IMR-90 (cell line): ENCODE results near the gene CDC37L1. TPM values are rescaled to one million over a fixed set of nuclear protein-coding genes. Genes with fewer than 3 reads are reported as not detected.
A peak's percentile ranks its signal among the peaks of the same experiment; 100 is the strongest.

Experiments
- ATAC-seq: fragments of 200-7000 bp; cut with Tn5 transposase; 2 replicates; pipeline ENCODE4 v1.9.1; 2020; ENCODE audit warnings: low read depth, mild to moderate bottlenecking, moderate library complexity
- BruUV-seq: library from RNA; stranded (reverse); fragments of 400-500 nt; replicated peaks from 2 replicates; lab custom pipeline; 2021; lab: Mats Ljungman, UMichigan
- CTCF ChIA-PET: fragments of 300-600 bp; formaldehyde crosslinking; extraction: SDS; loops from one replicate; lab custom pipeline; 2021; ENCODE audit warnings: antibody characterized with exemption; lab: Yijun Ruan, JAX
- POLR2A ChIA-PET: fragments of 300-600 bp; sonication (Branson Sonifier 250); formaldehyde crosslinking; loops from one replicate; lab custom pipeline; 2022; ENCODE audit warnings: antibody characterized with exemption; ENCODE audit not compliant: unreplicated experiment; lab: Charles Lee
- DNase-seq: peaks from one replicate; pipeline ENCODE4 v3.0.0; 2013
- H2AFZ ChIP-seq: replicated peaks from 2 replicates; pipeline ENCODE3; 2013; ENCODE audit warnings: low read length, mild to moderate bottlenecking; ENCODE audit not compliant: poor library complexity
- H2AK5ac ChIP-seq: 2 replicates; pipeline ENCODE4 v1.6.1; 2013; ENCODE audit warnings: low read depth, low read length, inconsistent platforms
- H2AK9ac ChIP-seq: replicated peaks from 2 replicates; pipeline ENCODE3; 2013; ENCODE audit warnings: mild to moderate bottlenecking, low read depth, low read length, moderate library complexity; ENCODE audit not compliant: poor library complexity
- H2BK120ac ChIP-seq: 2 replicates; pipeline ENCODE4 v1.6.1; 2013; ENCODE audit warnings: low read depth, low read length, inconsistent platforms
- H2BK15ac ChIP-seq: 3 replicates; pipeline ENCODE4 v1.6.1; 2013; ENCODE audit warnings: low read depth, low read length, inconsistent platforms
- H2BK20ac ChIP-seq: 2 replicates; pipeline ENCODE4 v1.6.1; 2013; ENCODE audit warnings: low read depth, mild to moderate bottlenecking, inconsistent platforms, low read length, moderate library complexity
- H2BK5ac ChIP-seq: 2 replicates; pipeline ENCODE4 v1.6.1; 2013; ENCODE audit warnings: mild to moderate bottlenecking, low read depth, low read length, inconsistent platforms; ENCODE audit not compliant: poor library complexity, severe bottlenecking
- H3K14ac ChIP-seq: replicated peaks from 2 replicates; pipeline ENCODE4 v1.6.1; 2013; ENCODE audit warnings: low read depth, low read length, inconsistent platforms
- H3K18ac ChIP-seq: 2 replicates; pipeline ENCODE4 v1.6.1; 2013; ENCODE audit warnings: low read depth, low read length, control low read depth
- H3K23ac ChIP-seq: 2 replicates; pipeline ENCODE4 v1.6.1; 2013; ENCODE audit warnings: low read depth, low read length, inconsistent platforms
- H3K27ac ChIP-seq: 2 replicates; pipeline ENCODE4 v1.5.1; 2013; ENCODE audit warnings: mild to moderate bottlenecking, control low read depth, low read length; ENCODE audit not compliant: insufficient read depth
- H3K27me3 ChIP-seq: 2 replicates; pipeline ENCODE4 v1.6.1; 2013; ENCODE audit warnings: low read length; ENCODE audit not compliant: control insufficient read depth, insufficient read depth
- H3K36me3 ChIP-seq: 2 replicates; pipeline ENCODE4 v1.6.1; 2013; ENCODE audit warnings: low read length, mixed read lengths; ENCODE audit not compliant: control insufficient read depth, insufficient read depth
- H3K4ac ChIP-seq: 2 replicates; pipeline ENCODE4 v1.6.1; 2013; ENCODE audit warnings: low read depth, low read length, inconsistent platforms
- H3K4me1 ChIP-seq: 2 replicates; pipeline ENCODE4 v1.6.1; 2013; ENCODE audit warnings: low read length, mixed read lengths; ENCODE audit not compliant: control insufficient read depth, insufficient read depth
- H3K4me2 ChIP-seq: 2 replicates; pipeline ENCODE4 v1.6.1; 2013; ENCODE audit warnings: low read depth, mild to moderate bottlenecking, control low read depth, low read length, moderate library complexity
- H3K4me3 ChIP-seq: 2 replicates; pipeline ENCODE4 v1.5.1; 2013; ENCODE audit warnings: low read depth, mild to moderate bottlenecking, control low read depth, low read length, moderate library complexity; ENCODE audit not compliant: insufficient read depth
- H3K56ac ChIP-seq: 2 replicates; pipeline ENCODE4 v1.6.1; 2013; ENCODE audit warnings: low read length, inconsistent platforms; ENCODE audit not compliant: insufficient read depth; ENCODE audit errors: extremely low read depth
- H3K79me1 ChIP-seq, 2 experiments: 2 replicates each; pipeline ENCODE4 v1.6.1; 2013; ENCODE audit warnings: low read length in 2 of 2, inconsistent platforms in 1 of 2, low read depth in 1 of 2
- H3K9ac ChIP-seq: 2 replicates; pipeline ENCODE4 v1.6.1; 2013; ENCODE audit warnings: low read depth, low read length, control low read depth
- H3K9me1 ChIP-seq: 2 replicates; pipeline ENCODE4 v1.6.1; 2013; ENCODE audit warnings: low read length, inconsistent platforms; ENCODE audit not compliant: insufficient read depth
- H3K9me3 ChIP-seq: 2 replicates; pipeline ENCODE4 v1.6.1; 2013; ENCODE audit warnings: low read length; ENCODE audit not compliant: control insufficient read depth, insufficient read depth
- H4K20me1 ChIP-seq: 2 replicates; pipeline ENCODE4 v1.6.1; 2013; ENCODE audit warnings: low read length, inconsistent platforms; ENCODE audit not compliant: insufficient read depth
- H4K5ac ChIP-seq: 2 replicates; pipeline ENCODE4 v1.6.1; 2013; ENCODE audit warnings: mild to moderate bottlenecking, low read depth, low read length, control low read depth
- H4K8ac ChIP-seq, 2 experiments: 2 replicates each; pipeline ENCODE4 v1.6.1; 2013; ENCODE audit warnings: low read depth in 2 of 2, low read length in 2 of 2, control low read depth in 1 of 2, inconsistent platforms in 1 of 2
- H4K91ac ChIP-seq: 2 replicates; pipeline ENCODE4 v1.6.1; 2013; ENCODE audit warnings: low read depth, low read length, inconsistent platforms; ENCODE audit not compliant: insufficient read depth
- CEBPB ChIP-seq: IDR thresholded peaks from 2 replicates; pipeline ENCODE4 v1.6.1; 2012; ENCODE audit warnings: low read depth, low read length, improper control_type of control experiment
- CHD1 ChIP-seq: IDR thresholded peaks from 2 replicates; pipeline ENCODE4 v1.6.1; 2012; ENCODE audit warnings: low read depth, low read length, improper control_type of control experiment
- CTCF ChIP-seq: conservative IDR thresholded peaks from 2 replicates; pipeline ENCODE4 v1.5.1; 2012; ENCODE audit warnings: mild to moderate bottlenecking, low read depth, low read length, improper control_type of control experiment
- ELK1 ChIP-seq: fragments of 150-350 bp; IDR thresholded peaks from 2 replicates; pipeline ENCODE4 v1.6.1; 2016; ENCODE audit warnings: low read depth, mild to moderate bottlenecking, low read length, moderate library complexity, borderline replicate concordance
- FOS ChIP-seq: fragments of 150-350 bp; IDR thresholded peaks from 2 replicates; pipeline ENCODE4 v1.6.1; 2016; ENCODE audit warnings: low read depth, low read length
- MAFK ChIP-seq: IDR thresholded peaks from 2 replicates; pipeline ENCODE4 v1.6.1; 2012; ENCODE audit warnings: low read depth, low read length, improper control_type of control experiment
- MAZ ChIP-seq: IDR thresholded peaks from 2 replicates; pipeline ENCODE4 v1.6.1; 2012; ENCODE audit warnings: low read depth, mild to moderate bottlenecking, low read length, improper control_type of control experiment, moderate library complexity, borderline replicate concordance
- MXI1 ChIP-seq: IDR thresholded peaks from 2 replicates; pipeline ENCODE4 v1.6.1; 2012; ENCODE audit warnings: low read depth, mild to moderate bottlenecking, low read length, moderate library complexity, borderline replicate concordance
- NFE2L2 ChIP-seq: fragments of 150-350 bp; IDR thresholded peaks from 2 replicates; pipeline ENCODE4 v1.6.1; 2016; ENCODE audit warnings: low read depth, mild to moderate bottlenecking, low read length
- POLR2A ChIP-seq: IDR thresholded peaks from 2 replicates; pipeline ENCODE4 v1.6.1; 2012; ENCODE audit warnings: mild to moderate bottlenecking, low read depth, low read length
- RAD21 ChIP-seq: IDR thresholded peaks from 2 replicates; pipeline ENCODE4 v1.6.1; 2012; ENCODE audit warnings: low read length, improper control_type of control experiment
- RCOR1 ChIP-seq: IDR thresholded peaks from 2 replicates; pipeline ENCODE4 v1.6.1; 2012; ENCODE audit warnings: mild to moderate bottlenecking, low read length, improper control_type of control experiment; ENCODE audit not compliant: insufficient replicate concordance
- RFX5 ChIP-seq: IDR thresholded peaks from 2 replicates; pipeline ENCODE4 v1.8.0; 2012; ENCODE audit warnings: low read depth, mild to moderate bottlenecking, low read length, moderate library complexity
- SMC3 ChIP-seq: fragments of 150-350 bp; IDR thresholded peaks from 2 replicates; pipeline ENCODE4 v1.6.1; 2016; ENCODE audit warnings: low read depth, mild to moderate bottlenecking, antibody characterized with exemption, low read length, moderate library complexity
- USF2 ChIP-seq: fragments of 150-350 bp; IDR thresholded peaks from 2 replicates; pipeline ENCODE4 v1.6.1; 2017; ENCODE audit warnings: mild to moderate bottlenecking, antibody characterized with exemption, low read length, low read depth
- WGBS, 2 experiments: methylation state at CpG; one replicate each; pipeline versions ENCODE4 v1.1.5 to v1.1.7; 2013; ENCODE audit warnings: missing lambda C conversion rate in 2 of 2; ENCODE audit not compliant: insufficient read length in 1 of 2; ENCODE audit errors: extremely low coverage in 2 of 2; 5-methylcytosine and 5-hydroxymethylcytosine counted together
- dilution Hi-C: fragments of 300-500 bp; cut with HindIII; formaldehyde crosslinking; loops from one replicate; pipeline ENCODE4 v1.14.3; 2018; ENCODE audit warnings: low sequenced_read_pairs; ENCODE audit not compliant: unreplicated experiment
- in situ Hi-C: fragments of 300-500 bp; cut with MboI; formaldehyde crosslinking; loops from 3 replicates; pipeline ENCODE4 v1.14.3; 2019; ENCODE audit warnings: low sequenced_read_pairs, inconsistent platforms, mixed read lengths
- intact Hi-C: fragments of 100-400 bp; cut with micrococcal nuclease; formaldehyde crosslinking; loops from 2 replicates; pipeline ENCODE4 v1.10.0; 2022
- polyA plus RNA-seq, 3 experiments: library from polyadenylated mRNA; depleted of rRNA; stranded (reverse); fragments of >200 nt; gene quantifications; 2 replicates each; pipeline ENCODE4 v1.2.3, GENCODE V29; 2012; ENCODE audit warnings: low replicate concordance in 1 of 3
- total RNA-seq: library from RNA; depleted of rRNA; stranded (reverse); fragments of >200 nt; gene quantifications from 2 replicates; pipeline ENCODE4 v1.2.3, GENCODE V29; 2012

CDC37L1 gene
- total and polyA plus RNA-seq, 2 of the 4 experiments (the other 2 are of a cell fraction): 6.6 to 7.3 TPM

- in situ Hi-C loops (loop anchor here (25.0 kb wide), 1 partner anchor 568 kb away; no protein-coding TSS in a partner anchor), dilution Hi-C loops (no loop called here), intact Hi-C loops (loop anchor here (5.0 kb wide), 1 partner anchor 47 kb away; no protein-coding TSS in a partner anchor)
- Histone ChIP-seq H2AK9ac (peak overlapping the region; percentile 88), H2AFZ (peak overlapping the region; percentile 99), H2BK20ac (peak overlapping the region; percentile 4; the same call in 1 of the 2 replicates), H2AK5ac (peak overlapping the region; percentile 9), H3K27me3 (no peaks in the 10 kb centered on the region), H3K27ac (peak overlapping the region; percentile 83), H3K9ac (peak overlapping the region; percentile 96), H3K14ac (peak overlapping the region; percentile 32), H3K56ac (peak overlapping the region; percentile 74), H3K4me2 (peak overlapping the region; percentile 73), H3K4ac (peak overlapping the region; percentile 61), H3K79me1 (peaks cover 11 to 36% of the 10 kb centered on the region in 2 experiments), H4K20me1 (no peaks in the 10 kb centered on the region; the same call in 1 of the 2 replicates), H2BK5ac (peak overlapping the region; percentile 79), H3K4me1 (peaks cover 6% of the 10 kb centered on the region), H3K9me3 (no peaks in the 10 kb centered on the region), H3K36me3 (peaks cover 3% of the 10 kb centered on the region), H3K18ac (no peak overlapping the region; the same call in 1 of the 2 replicates), H2BK120ac (peak overlapping the region; percentile 55; the same call in 1 of the 2 replicates), H4K91ac (0 out of 2 replicates have a peak overlapping the region, but pooled peaks have one; percentile 67), H3K23ac (peak overlapping the region; percentile 57), H3K4me3 (peak overlapping the region; percentile 60), H4K5ac (peak overlapping the region; percentile 37; the same call in 1 of the 2 replicates), H4K8ac (peak overlapping the region; percentile 2 to 78; a peak in 3 of 4 replicates), H3K9me1 (peaks cover 5% of the 10 kb centered on the region), H2BK15ac (no peak overlapping the region)
- no peak for DNase-seq
- BruUV-seq: no TSS peak
- CTCF ChIA-PET: interaction anchor here (1.4 kb wide), 2 partner anchors 10 to 11 kb away, joined by 3 read pairs; no protein-coding TSS in a partner anchor
- POLR2A ChIA-PET: no interaction called here
- WGBS, 2 experiments: 0% methylated on average over 3 of the region's 10 CpGs; no CpG with 5 or more reads in 1 of the 2 experiments
- TF ChIP-seq RAD21 (no peak), RCOR1 (no peak), MAFK (no peak), USF2 (no peak), NFE2L2 (no peak), ELK1 (no peak), CEBPB (no peak), CHD1 (no peak), SMC3 (no peak), POLR2A (no peak), MXI1 (no peak), CTCF (no peak), RFX5 (no peak), FOS (no peak), MAZ (no peak)
- no peak for ATAC-seq
Observed at GRCh38 chr9:4680173-4680525, 780 bp downstream of the CDC37L1 start.
